Measurements from ENCODE around the gene TMPRSS6.

GRCh38 chr22:37138849-37139561 lies 29.5 kb upstream of the TMPRSS6 start:
- TF ChIP-seq, protein P1, sequence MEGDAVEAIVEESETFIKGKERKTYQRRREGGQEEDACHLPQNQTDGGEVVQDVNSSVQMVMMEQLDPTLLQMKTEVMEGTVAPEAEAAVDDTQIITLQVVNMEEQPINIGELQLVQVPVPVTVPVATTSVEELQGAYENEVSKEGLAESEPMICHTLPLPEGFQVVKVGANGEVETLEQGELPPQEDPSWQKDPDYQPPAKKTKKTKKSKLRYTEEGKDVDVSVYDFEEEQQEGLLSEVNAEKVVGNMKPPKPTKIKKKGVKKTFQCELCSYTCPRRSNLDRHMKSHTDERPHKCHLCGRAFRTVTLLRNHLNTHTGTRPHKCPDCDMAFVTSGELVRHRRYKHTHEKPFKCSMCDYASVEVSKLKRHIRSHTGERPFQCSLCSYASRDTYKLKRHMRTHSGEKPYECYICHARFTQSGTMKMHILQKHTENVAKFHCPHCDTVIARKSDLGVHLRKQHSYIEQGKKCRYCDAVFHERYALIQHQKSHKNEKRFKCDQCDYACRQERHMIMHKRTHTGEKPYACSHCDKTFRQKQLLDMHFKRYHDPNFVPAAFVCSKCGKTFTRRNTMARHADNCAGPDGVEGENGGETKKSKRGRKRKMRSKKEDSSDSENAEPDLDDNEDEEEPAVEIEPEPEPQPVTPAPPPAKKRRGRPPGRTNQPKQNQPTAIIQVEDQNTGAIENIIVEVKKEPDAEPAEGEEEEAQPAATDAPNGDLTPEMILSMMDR (conservative IDR thresholded peaks at IDR 0.05; ENCODE audit: low read depth, low read length): no peak
- no peak for TF ChIP-seq EZH2phosphoT487 (IDR thresholded peaks at IDR 0.05; ENCODE audit: borderline replicate concordance, low read length)
